Activated naive CD4-positive, alpha-beta T cell treated with anti-CD3 and anti-CD28 coated beads for 36 hours (primary cell): ENCODE data around the gene UCHL3. TPM values are rescaled to one million over a fixed set of nuclear protein-coding genes. Genes with fewer than 3 reads are reported as not detected.
"Not testable (repeated sequence)": the region's sequence is repeated elsewhere in the genome, so short reads cannot be mapped to it uniquely, and the experiment has no call there.

Experiments
- CTCF ChIA-PET: fragments of 350-600 bp; sonication (Branson Sonifier 250); formaldehyde crosslinking; loops from one replicate; lab custom pipeline; 2021; ENCODE audit warnings: antibody characterized with exemption; lab: Charles Lee
- DNase-seq: peaks from one replicate; pipeline ENCODE4 v3.0.0-alpha.2; 2020
- H3K27ac Mint-ChIP-seq: one replicate; pipeline ENCODE4 v1.8.0; 2021; ENCODE audit warnings: mild to moderate bottlenecking, mixed read lengths
- H3K27me3 Mint-ChIP-seq: one replicate; pipeline ENCODE4 v1.8.0; 2021; ENCODE audit warnings: low read depth, mixed read lengths
- H3K36me3 Mint-ChIP-seq: one replicate; pipeline ENCODE4 v1.8.0; 2021; ENCODE audit warnings: low read depth, mixed read lengths
- H3K4me1 Mint-ChIP-seq: one replicate; pipeline ENCODE4 v1.8.0; 2021; ENCODE audit warnings: low read depth, mixed read lengths
- H3K4me3 Mint-ChIP-seq: one replicate; pipeline ENCODE4 v1.8.0; 2021; ENCODE audit warnings: mild to moderate bottlenecking, moderate library complexity, mixed read lengths
- H3K9me3 Mint-ChIP-seq: one replicate; pipeline ENCODE4 v1.8.0; 2021; ENCODE audit warnings: mixed read lengths
- intact Hi-C: fragments of 100-400 bp; cut with micrococcal nuclease; formaldehyde crosslinking; loops from one replicate; pipeline ENCODE4 v1.15.1; 2023
- total RNA-seq, 2 experiments: library from RNA; stranded (reverse); gene quantifications; one replicate each; pipeline ENCODE4 v1.2.3, GENCODE V29; 2021

Gene UCHL3
- total RNA-seq, 2 experiments from 2014 or later = 37.3 to 37.6 TPM

GRCh38 chr13:75521956-75522355 is 27.6 kb upstream of the UCHL3 start:
- DNase-seq = no peak
- CTCF ChIA-PET = interaction anchor here (1.3 kb wide), 1 partner anchor 8 kb away, joined by 3 read pairs; no protein-coding TSS in a partner anchor
- Mint-ChIP-seq H3K36me3 (peaks cover 17% of the 10 kb centered on the region), H3K27me3 (no peaks in the 10 kb centered on the region), H3K4me3 (no peak overlapping the region), H3K27ac (no peak overlapping the region), H3K4me1 (peaks cover 10% of the 10 kb centered on the region), H3K9me3 (no peaks in the 10 kb centered on the region)
- intact Hi-C loops = no loop called here

GRCh38 chr13:75530549-75530961 is 19.0 kb upstream of the UCHL3 start:
- H3K4me3 Mint-ChIP-seq = no peak overlapping the region
- intact Hi-C loops = loop anchor here (1.0 to 10.0 kb wide), 2 partner anchors 204 to 1396 kb away; partner anchors contain the start of gene KLF12
- H3K27ac Mint-ChIP-seq = peak overlapping the region; percentile 46
- peaks cover 41% of the 10 kb centered on the region for H3K36me3 Mint-ChIP-seq
- H3K27me3 Mint-ChIP-seq = no peaks in the 10 kb centered on the region
- H3K9me3 Mint-ChIP-seq = no peaks in the 10 kb centered on the region
- CTCF ChIA-PET = interaction anchor here (1.7 kb wide), 1 partner anchor 48 kb away, joined by 6 read pairs; the partner anchor contains the start of gene TBC1D4
- DNase-seq = no peak
- peaks cover 48% of the 10 kb centered on the region for H3K4me1 Mint-ChIP-seq

GRCh38 chr13:75533861-75534260 is 15.7 kb upstream of the UCHL3 start:
- intact Hi-C loops = loop anchor here (10.0 kb wide), 1 partner anchor 1399 kb away; the partner anchor contains the start of gene KLF12
- H3K4me3 Mint-ChIP-seq = no peak overlapping the region
- peaks cover 27% of the 10 kb centered on the region for H3K36me3 Mint-ChIP-seq
- DNase-seq = no peak
- H3K4me1 Mint-ChIP-seq = peaks cover 45% of the 10 kb centered on the region
- CTCF ChIA-PET = interaction anchor here (0.6 kb wide), 1 partner anchor 1343 kb away, joined by 3 read pairs; no protein-coding TSS in a partner anchor
- no peaks in the 10 kb centered on the region for H3K9me3 Mint-ChIP-seq
- no peaks in the 10 kb centered on the region for H3K27me3 Mint-ChIP-seq
- H3K27ac Mint-ChIP-seq = no peak overlapping the region

- CTCF ChIA-PET = interaction anchor here (0.6 to 1.5 kb wide), 4 partner anchors 10 to 161 kb away, joined by 3 to 4 read pairs (median 3); no protein-coding TSS in a partner anchor
- no peaks in the 10 kb centered on the region for H3K27me3 Mint-ChIP-seq
- peak; percentile 70 for DNase-seq
- no peaks in the 10 kb centered on the region for H3K9me3 Mint-ChIP-seq
- intact Hi-C loops = loop anchor here (1.0 to 10.0 kb wide), 4 partner anchors 8 to 1403 kb away; partner anchors contain the start of genes KLF12, TBC1D4 and UCHL3
- H3K36me3 Mint-ChIP-seq = peaks cover 18% of the 10 kb centered on the region
- H3K27ac Mint-ChIP-seq = peak within 1 kb of the TSS; percentile 81
- H3K4me3 Mint-ChIP-seq = peak within 1 kb of the TSS; percentile 93
- peaks cover 25% of the 10 kb centered on the region for H3K4me1 Mint-ChIP-seq
Observed at GRCh38 chr13:75537401-75538365, 11.9 kb upstream of the UCHL3 start, which contains the start of gene COMMD6. TSS of gene COMMD6 (minus strand) at chr13:75537841. CDS start at chr13:75537805, 36 bp downstream.

GRCh38 chr13:75541287-75541686 is 8.3 kb upstream of the UCHL3 start:
- no peak for DNase-seq
- H3K27me3 Mint-ChIP-seq = no peaks in the 10 kb centered on the region
- CTCF ChIA-PET = interaction anchor here (0.6 to 1.0 kb wide), 2 partner anchors 10 to 215 kb away, joined by 3 read pairs; no protein-coding TSS in a partner anchor
- no peaks in the 10 kb centered on the region for H3K36me3 Mint-ChIP-seq
- no peak overlapping the region for H3K4me3 Mint-ChIP-seq
- intact Hi-C loops = no loop called here
- peaks cover 7% of the 10 kb centered on the region for H3K4me1 Mint-ChIP-seq
- H3K27ac Mint-ChIP-seq = no peak overlapping the region
- H3K9me3 Mint-ChIP-seq = no peaks in the 10 kb centered on the region

GRCh38 chr13:75541961-75542360 is 7.6 kb upstream of the UCHL3 start:
- intact Hi-C loops = no loop called here
- CTCF ChIA-PET = interaction anchor here (0.6 kb wide), 1 partner anchor 12 kb away, joined by 4 read pairs; no protein-coding TSS in a partner anchor
- DNase-seq = no peak
- Mint-ChIP-seq H3K27ac (no peak overlapping the region), H3K27me3 (no peaks in the 10 kb centered on the region), H3K36me3 (no peaks in the 10 kb centered on the region), H3K9me3 (no peaks in the 10 kb centered on the region), H3K4me3 (no peak overlapping the region), H3K4me1 (peaks cover 2% of the 10 kb centered on the region)

GRCh38 chr13:75544681-75545330 is 4.8 kb upstream of the UCHL3 start:
- H3K36me3 Mint-ChIP-seq = no peaks in the 10 kb centered on the region
- DNase-seq = no peak
- H3K9me3 Mint-ChIP-seq = no peaks in the 10 kb centered on the region
- no peak overlapping the region for H3K27ac Mint-ChIP-seq
- intact Hi-C loops = loop anchor here (5.0 kb wide), 1 partner anchor 1778 kb away; no protein-coding TSS in a partner anchor
- peaks cover 8% of the 10 kb centered on the region for H3K4me1 Mint-ChIP-seq
- no peaks in the 10 kb centered on the region for H3K27me3 Mint-ChIP-seq
- CTCF ChIA-PET = no interaction called here
- no peak overlapping the region for H3K4me3 Mint-ChIP-seq

- peaks cover 11% of the 10 kb centered on the region for H3K4me1 Mint-ChIP-seq
- intact Hi-C loops = loop anchor here (5.0 kb wide), 1 partner anchor 1778 kb away; no protein-coding TSS in a partner anchor
- not testable (repeated sequence) for DNase-seq, H3K4me3 Mint-ChIP-seq, H3K27ac Mint-ChIP-seq, H3K27me3 Mint-ChIP-seq, H3K9me3 Mint-ChIP-seq, H3K36me3 Mint-ChIP-seq
- CTCF ChIA-PET = interaction anchor here (3.6 kb wide), 1 partner anchor 173 kb away, joined by 15 read pairs; no protein-coding TSS in a partner anchor
Observed at GRCh38 chr13:75545386-75545785, 4.2 kb upstream of the UCHL3 start.

- no peaks in the 10 kb centered on the region for H3K27me3 Mint-ChIP-seq
- H3K4me3 Mint-ChIP-seq = no peak overlapping the region
- H3K4me1 Mint-ChIP-seq = peaks cover 29% of the 10 kb centered on the region
- no peaks in the 10 kb centered on the region for H3K36me3 Mint-ChIP-seq
- CTCF ChIA-PET = interaction anchor here (0.6 to 3.6 kb wide), 4 partner anchors 9 to 217 kb away, joined by 3 to 15 read pairs (median 4); no protein-coding TSS in a partner anchor
- H3K27ac Mint-ChIP-seq = no peak overlapping the region
- intact Hi-C loops = loop anchor here (2.0 to 5.0 kb wide), 3 partner anchors 219 to 1781 kb away; no protein-coding TSS in a partner anchor
- no peak for DNase-seq
- H3K9me3 Mint-ChIP-seq = no peaks in the 10 kb centered on the region
Observed at GRCh38 chr13:75547917-75548316, 1.7 kb upstream of the UCHL3 start.

- Mint-ChIP-seq H3K36me3 (peaks cover 19% of the 10 kb centered on the region), H3K27ac (peak overlapping the region; percentile 85), H3K9me3 (no peaks in the 10 kb centered on the region), H3K27me3 (no peaks in the 10 kb centered on the region), H3K4me3 (peak overlapping the region; percentile 87), H3K4me1 (peaks cover 47% of the 10 kb centered on the region)
- CTCF ChIA-PET = interaction anchor here (1.1 kb wide), 1 partner anchor 68 kb away, joined by 3 read pairs; the partner anchor contains the start of gene TBC1D4
- intact Hi-C loops = loop anchor here (10.0 kb wide), 1 partner anchor 1445 kb away; the partner anchor contains the start of gene CLN5
- peak; percentile 56 for DNase-seq
Observed at GRCh38 chr13:75550159-75550567, 572 bp downstream of the UCHL3 start.

GRCh38 chr13:75554464-75554863 is 4.9 kb downstream of the UCHL3 start:
- DNase-seq = no peak
- Mint-ChIP-seq H3K36me3 (peaks cover 27% of the 10 kb centered on the region), H3K9me3 (no peaks in the 10 kb centered on the region), H3K4me1 (peaks cover 57% of the 10 kb centered on the region), H3K4me3 (no peak overlapping the region), H3K27me3 (no peaks in the 10 kb centered on the region), H3K27ac (no peak overlapping the region)
- CTCF ChIA-PET = interaction anchor here (0.6 kb wide), 1 partner anchor 12 kb away, joined by 4 read pairs; no protein-coding TSS in a partner anchor
- intact Hi-C loops = loop anchor here (10.0 kb wide), 1 partner anchor 1440 kb away; the partner anchor contains the start of gene CLN5
